HL-60 (cell line): ENCODE data around the gene FMNL2.

ENCODE experiments used
- DNase-seq, 2 experiments: peaks; one replicate each; pipeline ENCODE4 v3.0.0-alpha.2; 2010 to 2020; ENCODE audit warnings: low read depth in 1 of 2, low spot score in 1 of 2
- H3K27ac ChIP-seq: fragments of 250-450 bp; sonication (Bioruptor Pico); replicated peaks from 2 replicates; pipeline ENCODE4 v1.5.1; 2020; ENCODE audit warnings: mild to moderate bottlenecking, moderate library complexity
- H3K27me3 ChIP-seq: fragments of 250-450 bp; sonication (Bioruptor Pico); 2 replicates; pipeline ENCODE4 v1.5.1; 2021; ENCODE audit warnings: mild to moderate bottlenecking, moderate library complexity; ENCODE audit not compliant: insufficient read depth, poor library complexity, severe bottlenecking
- H3K4me3 ChIP-seq: replicated peaks from 2 replicates; pipeline ENCODE4 v1.5.1; 2011; ENCODE audit warnings: mild to moderate bottlenecking, control low read depth, low read length; ENCODE audit not compliant: insufficient read depth
- CTCF ChIP-seq: IDR thresholded peaks from one replicate; pipeline ENCODE4 v1.5.1; 2011; ENCODE audit warnings: low read length, control low read depth, inconsistent platforms; ENCODE audit not compliant: insufficient read depth
- GABPA ChIP-seq: IDR thresholded peaks from 2 replicates; pipeline ENCODE4 v1.6.1; 2012; ENCODE audit warnings: low read depth
- POLR2AphosphoS5 ChIP-seq: IDR thresholded peaks from 2 replicates; pipeline ENCODE4 v1.6.1; 2012; ENCODE audit warnings: low read depth
- REST ChIP-seq: IDR thresholded peaks from 2 replicates; pipeline ENCODE4 v1.6.1; 2012; ENCODE audit warnings: low read depth; ENCODE audit not compliant: insufficient replicate concordance
- SPI1 ChIP-seq: IDR thresholded peaks from 2 replicates; pipeline ENCODE4 v1.6.1; 2012; ENCODE audit warnings: low read depth, mild to moderate bottlenecking, borderline replicate concordance

Gene FMNL2

GRCh38 chr2:152510621-152511020 lies 175.6 kb downstream of the FMNL2 start:
- Histone ChIP-seq H3K4me3 (no peak overlapping the region), H3K27me3 (no peaks in the 10 kb centered on the region), H3K27ac (no peak overlapping the region)
- TF ChIP-seq REST (no peak), SPI1 (no peak), GABPA (no peak), CTCF (no peak), POLR2AphosphoS5 (no peak)
- no peak for DNase-seq

GRCh38 chr2:152511981-152512380 lies 177.0 kb downstream of the FMNL2 start:
- Histone ChIP-seq H3K4me3 (no peak overlapping the region), H3K27me3 (no peaks in the 10 kb centered on the region), H3K27ac (no peak overlapping the region)
- no peak for TF ChIP-seq CTCF
- TF ChIP-seq SPI1 = no peak
- no peak for DNase-seq

- no peak overlapping the region for H3K27ac ChIP-seq
- DNase-seq = no peak
- TF ChIP-seq CTCF = no peak
- no peak for TF ChIP-seq REST
- TF ChIP-seq GABPA = no peak
- no peak for TF ChIP-seq POLR2AphosphoS5
- TF ChIP-seq SPI1 = no peak
- H3K4me3 ChIP-seq = no peak overlapping the region
- H3K27me3 ChIP-seq = no peaks in the 10 kb centered on the region
These were observed 178.1 kb downstream of the FMNL2 start for GRCh38 chr2:152513029-152513428.

GRCh38 chr2:152513681-152514080 lies 178.7 kb downstream of the FMNL2 start:
- no peak for DNase-seq
- Histone ChIP-seq H3K27me3 (no peaks in the 10 kb centered on the region), H3K27ac (no peak overlapping the region), H3K4me3 (no peak overlapping the region)
- TF ChIP-seq SPI1 = no peak
- no peak for TF ChIP-seq CTCF
- no peak for TF ChIP-seq POLR2AphosphoS5
- no peak for TF ChIP-seq REST
- no peak for TF ChIP-seq GABPA
